Fibroblast of villous mesenchyme (primary cell): ENCODE measurements around the gene QSER1. TPM values are rescaled to one million over a fixed set of nuclear protein-coding genes. Genes with fewer than 3 reads are reported as not detected.

Experiments used
- DNase-seq: peaks from one replicate; pipeline ENCODE4 v3.0.0-alpha.2; 2010; ENCODE audit warnings: low read depth
- H3K4me3 ChIP-seq: 2 replicates; pipeline ENCODE4 v1.5.1; 2011; ENCODE audit warnings: low read depth, mild to moderate bottlenecking, low read length
- CTCF ChIP-seq: IDR thresholded peaks from 2 replicates; pipeline ENCODE4 v1.5.1; 2012; ENCODE audit warnings: low read depth, mild to moderate bottlenecking, low read length; ENCODE audit not compliant: insufficient read depth
- total RNA-seq: library from RNA; depleted of rRNA; stranded (reverse); fragments of >200 nt; gene quantifications from 2 replicates; pipeline ENCODE4 v1.2.3, GENCODE V29; 2012

QSER1 gene
- total RNA-seq, 1 donor = 26.8 TPM

- no peak for TF ChIP-seq CTCF
- no peak overlapping the region for H3K4me3 ChIP-seq
These were observed 20.8 kb downstream of the QSER1 start for GRCh38 chr11:32913445-32913844.

GRCh38 chr11:32916361-32916760, 23.8 kb downstream of the QSER1 start:
- H3K4me3 ChIP-seq = no peak overlapping the region

More at GRCh38 chr11:32913445-32913844, 20.8 kb downstream of the QSER1 start:
- DNase-seq = no peak

GRCh38 chr11:32916994-32917393, 24.4 kb downstream of the QSER1 start:
- DNase-seq = no peak
- no peak overlapping the region for H3K4me3 ChIP-seq
- TF ChIP-seq CTCF = no peak

More at GRCh38 chr11:32916361-32916760, 23.8 kb downstream of the QSER1 start:
- no peak for TF ChIP-seq CTCF
- DNase-seq = no peak

GRCh38 chr11:32918427-32918826, 25.8 kb downstream of the QSER1 start:
- H3K4me3 ChIP-seq = no peak overlapping the region
- DNase-seq = no peak
- no peak for TF ChIP-seq CTCF

GRCh38 chr11:32919338-32919737, 26.7 kb downstream of the QSER1 start:
- no peak for TF ChIP-seq CTCF
- DNase-seq = no peak
- H3K4me3 ChIP-seq = no peak overlapping the region

GRCh38 chr11:32920570-32920969, 28.0 kb downstream of the QSER1 start:
- no peak for DNase-seq
- no peak overlapping the region for H3K4me3 ChIP-seq
- no peak for TF ChIP-seq CTCF

GRCh38 chr11:32921204-32921603, 28.6 kb downstream of the QSER1 start:
- H3K4me3 ChIP-seq = no peak overlapping the region
- DNase-seq = no peak
- TF ChIP-seq CTCF = no peak
